HEK293T (cell line): Measurements from ENCODE around the gene ENTPD8.

Source experiments
- CTCF ChIA-PET: fragments of 350-600 bp; formaldehyde crosslinking; extraction: SDS; loops from one replicate; lab custom pipeline; 2021; ENCODE audit warnings: antibody characterized with exemption, inconsistent platforms; lab: Yijun Ruan, JAX
- POLR2A ChIA-PET: fragments of 350-600 bp; formaldehyde crosslinking; extraction: SDS; loops from one replicate; lab custom pipeline; 2020; ENCODE audit warnings: antibody characterized with exemption, inconsistent platforms; lab: Yijun Ruan, JAX
- DNase-seq: peaks from one replicate; pipeline ENCODE4 v3.0.0; 2012; ENCODE audit warnings: mixed read lengths; ENCODE audit errors: extremely low spot score
- ARNT ChIP-seq: fragments of 450-650 bp; IDR thresholded peaks from 2 replicates; pipeline ENCODE4 v1.6.1; 2017; ENCODE audit warnings: mild to moderate bottlenecking
- BHLHE40 ChIP-seq: fragments of 450-650 bp; IDR thresholded peaks from 2 replicates; pipeline ENCODE4 v1.6.1; 2016; ENCODE audit warnings: mild to moderate bottlenecking, moderate library complexity, borderline replicate concordance
- CTBP1 ChIP-seq: fragments of 450-650 bp; IDR thresholded peaks from 2 replicates; pipeline ENCODE4 v1.6.1; 2016; ENCODE audit warnings: borderline replicate concordance
- ELF4 ChIP-seq: fragments of 450-650 bp; IDR thresholded peaks from 2 replicates; pipeline ENCODE4 v1.6.1; 2017; ENCODE audit warnings: antibody characterized with exemption
- FOXA1 ChIP-seq: fragments of 450-650 bp; IDR thresholded peaks from 2 replicates; pipeline ENCODE4 v1.6.1; 2016; ENCODE audit warnings: mild to moderate bottlenecking
- FOXK2 ChIP-seq: fragments of 450-650 bp; IDR thresholded peaks from 2 replicates; pipeline ENCODE4 v1.6.1; 2016; ENCODE audit warnings: mild to moderate bottlenecking
- FOXM1 ChIP-seq: fragments of 450-650 bp; IDR thresholded peaks from 2 replicates; pipeline ENCODE4 v1.6.1; 2017; ENCODE audit warnings: mild to moderate bottlenecking, borderline replicate concordance
- HDGF ChIP-seq: fragments of 450-650 bp; IDR thresholded peaks from 2 replicates; pipeline ENCODE4 v1.6.1; 2017; ENCODE audit warnings: antibody characterized with exemption, borderline replicate concordance
- L3MBTL2 ChIP-seq: fragments of 450-650 bp; conservative IDR thresholded peaks from 2 replicates; pipeline ENCODE4 v1.6.1; 2016; ENCODE audit warnings: mild to moderate bottlenecking
- LEF1 ChIP-seq: fragments of 450-650 bp; IDR thresholded peaks from 2 replicates; pipeline ENCODE4 v1.6.1; 2017; ENCODE audit warnings: mild to moderate bottlenecking, borderline replicate concordance
- NFRKB ChIP-seq: fragments of 450-650 bp; IDR thresholded peaks from 2 replicates; pipeline ENCODE4 v1.6.1; 2016; ENCODE audit warnings: mild to moderate bottlenecking, moderate library complexity
- SP1 ChIP-seq: fragments of 450-650 bp; IDR thresholded peaks from 2 replicates; pipeline ENCODE4 v1.6.1; 2017
- SUZ12 ChIP-seq: fragments of 450-650 bp; IDR thresholded peaks from 2 replicates; pipeline ENCODE4 v1.6.1; 2016; ENCODE audit warnings: mild to moderate bottlenecking
- TARDBP ChIP-seq: fragments of 450-650 bp; IDR thresholded peaks from 2 replicates; pipeline ENCODE4 v1.6.1; 2016
- ZNF384 ChIP-seq: fragments of 450-650 bp; IDR thresholded peaks from 2 replicates; pipeline ENCODE4 v1.6.1; 2016
- TF ChIP-seq, protein P1 (sequence below): fragments of 450-650 bp; IDR thresholded peaks from 2 replicates; pipeline ENCODE4 v1.6.1; 2016

Gene ENTPD8

DNA sequence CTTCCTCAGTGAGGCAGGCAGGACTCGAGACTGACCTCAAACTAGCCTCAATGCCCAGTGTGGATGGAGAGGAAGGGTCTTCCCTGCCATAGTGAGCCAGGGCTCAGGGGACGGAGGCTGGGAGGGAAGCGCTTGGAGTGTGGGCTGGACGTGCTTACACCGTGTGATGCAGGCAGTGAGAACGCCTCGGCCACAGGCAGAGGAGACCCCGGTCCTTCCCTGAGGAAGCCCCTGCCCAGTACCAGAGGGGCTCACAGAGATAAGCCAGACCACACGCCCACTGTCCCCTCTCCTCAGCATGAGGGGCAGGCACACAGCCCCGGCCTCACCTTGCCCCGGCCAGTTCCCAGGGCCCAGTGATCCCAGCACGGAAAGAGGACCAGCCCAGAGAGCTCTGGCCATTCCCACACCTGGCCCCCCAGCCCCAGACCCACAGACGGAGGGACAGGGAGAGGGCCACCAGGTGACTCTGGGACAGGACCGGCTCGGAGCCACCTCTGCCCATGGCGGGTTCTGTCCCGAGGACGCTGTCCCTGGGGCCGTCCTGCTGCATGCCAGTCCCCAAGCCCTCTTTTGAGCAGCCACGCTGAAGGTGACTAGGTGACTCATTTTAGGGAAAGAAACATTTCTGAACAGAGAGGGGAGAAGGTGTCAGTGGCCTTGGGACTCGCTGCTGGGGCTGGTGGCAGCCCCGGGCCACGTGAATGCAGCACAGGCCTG is 24.0 kb upstream of the ENTPD8 start:
- ChIA-PET CTCF (no interaction called here), POLR2A (no interaction called here)
- DNase-seq = no peak
- TF ChIP-seq ARNT (no peak), LEF1 (no peak), HDGF (no peak), TARDBP (no peak), L3MBTL2 (no peak), FOXA1 (no peak), FOXM1 (no peak), ELF4 (no peak), BHLHE40 (no peak), CTBP1 (no peak), SUZ12 (no peak), NFRKB (no peak), FOXK2 (no peak), ZNF384 (no peak)
- TF ChIP-seq, protein P1, sequence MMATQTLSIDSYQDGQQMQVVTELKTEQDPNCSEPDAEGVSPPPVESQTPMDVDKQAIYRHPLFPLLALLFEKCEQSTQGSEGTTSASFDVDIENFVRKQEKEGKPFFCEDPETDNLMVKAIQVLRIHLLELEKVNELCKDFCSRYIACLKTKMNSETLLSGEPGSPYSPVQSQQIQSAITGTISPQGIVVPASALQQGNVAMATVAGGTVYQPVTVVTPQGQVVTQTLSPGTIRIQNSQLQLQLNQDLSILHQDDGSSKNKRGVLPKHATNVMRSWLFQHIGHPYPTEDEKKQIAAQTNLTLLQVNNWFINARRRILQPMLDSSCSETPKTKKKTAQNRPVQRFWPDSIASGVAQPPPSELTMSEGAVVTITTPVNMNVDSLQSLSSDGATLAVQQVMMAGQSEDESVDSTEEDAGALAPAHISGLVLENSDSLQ = no peak

DNA sequence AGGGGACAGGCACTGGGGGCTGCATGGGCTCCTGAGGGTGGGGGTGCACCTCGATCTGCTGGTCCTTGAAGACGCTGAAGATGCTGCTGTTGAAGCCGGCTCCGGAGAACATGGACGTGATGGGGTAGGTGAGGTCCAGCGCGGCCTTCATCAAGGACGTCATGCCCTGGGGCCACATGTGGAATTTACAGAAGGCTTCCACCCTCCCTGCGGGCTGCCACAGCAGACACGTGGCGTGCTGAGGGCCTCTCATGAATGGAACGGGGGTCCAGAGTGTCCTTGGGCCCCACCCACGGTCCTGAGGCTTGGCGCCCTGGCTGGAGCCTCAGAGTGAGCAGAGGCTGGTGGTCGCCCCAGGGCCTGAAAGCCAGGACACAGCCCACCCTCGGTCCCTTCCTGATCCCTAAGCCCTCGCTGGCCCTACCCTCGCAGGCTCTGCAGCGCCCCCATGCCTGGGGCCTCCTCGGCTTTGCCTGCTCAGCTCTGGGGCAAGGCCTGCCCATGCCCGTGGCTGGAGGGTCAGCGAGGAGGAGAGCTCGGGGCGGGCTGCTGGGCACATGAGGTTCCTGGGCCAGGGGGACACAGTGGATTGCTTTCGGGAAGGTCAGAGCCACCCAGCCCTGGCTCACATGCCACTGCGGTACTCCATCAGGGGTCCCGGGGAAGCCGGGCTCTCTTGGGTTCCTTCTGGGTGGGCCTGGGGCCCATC is 23.3 kb upstream of the ENTPD8 start:
- ChIA-PET CTCF (no interaction called here), POLR2A (no interaction called here)
- no peak for DNase-seq
- TF ChIP-seq SUZ12 = no peak
- TF ChIP-seq NFRKB = no peak
- TF ChIP-seq BHLHE40 = no peak
- no peak for TF ChIP-seq FOXA1
- no peak for TF ChIP-seq LEF1
- TF ChIP-seq L3MBTL2 = no peak
- no peak for TF ChIP-seq ZNF384

DNA sequence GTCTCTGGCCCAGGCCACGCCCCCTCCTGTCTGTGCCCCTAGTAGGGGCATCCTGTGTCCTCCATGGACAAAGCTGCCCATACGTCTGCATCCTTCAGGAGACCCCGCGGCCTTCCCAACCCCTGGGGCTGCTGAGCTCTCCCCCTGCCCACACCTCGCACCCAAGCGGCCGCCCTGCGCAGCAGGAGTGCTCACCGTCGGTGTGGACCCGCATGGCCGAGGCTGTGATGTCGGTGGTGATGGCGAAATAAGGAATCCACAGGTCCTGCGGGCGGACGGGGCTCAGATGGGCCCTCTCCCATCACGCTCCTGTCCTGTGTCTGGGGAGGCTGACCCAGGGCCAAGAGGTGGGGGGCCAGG is 22.8 kb upstream of the ENTPD8 start:
- CTCF ChIA-PET = no interaction called here
- no peak for DNase-seq
- no peak for TF ChIP-seq HDGF
- TF ChIP-seq FOXK2 = no peak
- no peak for TF ChIP-seq ZNF384
- TF ChIP-seq ELF4 = no peak
- TF ChIP-seq, protein P1 = no peak
- no peak for TF ChIP-seq L3MBTL2
- TF ChIP-seq SP1 = no peak
- no peak for TF ChIP-seq ARNT
- TF ChIP-seq FOXM1 = no peak
- no peak for TF ChIP-seq TARDBP
- no peak for TF ChIP-seq NFRKB
- TF ChIP-seq CTBP1 = no peak
- TF ChIP-seq LEF1 = no peak
- TF ChIP-seq SUZ12 = no peak
- TF ChIP-seq BHLHE40 = no peak
- no peak for TF ChIP-seq FOXA1
- POLR2A ChIA-PET = no interaction called here

DNA sequence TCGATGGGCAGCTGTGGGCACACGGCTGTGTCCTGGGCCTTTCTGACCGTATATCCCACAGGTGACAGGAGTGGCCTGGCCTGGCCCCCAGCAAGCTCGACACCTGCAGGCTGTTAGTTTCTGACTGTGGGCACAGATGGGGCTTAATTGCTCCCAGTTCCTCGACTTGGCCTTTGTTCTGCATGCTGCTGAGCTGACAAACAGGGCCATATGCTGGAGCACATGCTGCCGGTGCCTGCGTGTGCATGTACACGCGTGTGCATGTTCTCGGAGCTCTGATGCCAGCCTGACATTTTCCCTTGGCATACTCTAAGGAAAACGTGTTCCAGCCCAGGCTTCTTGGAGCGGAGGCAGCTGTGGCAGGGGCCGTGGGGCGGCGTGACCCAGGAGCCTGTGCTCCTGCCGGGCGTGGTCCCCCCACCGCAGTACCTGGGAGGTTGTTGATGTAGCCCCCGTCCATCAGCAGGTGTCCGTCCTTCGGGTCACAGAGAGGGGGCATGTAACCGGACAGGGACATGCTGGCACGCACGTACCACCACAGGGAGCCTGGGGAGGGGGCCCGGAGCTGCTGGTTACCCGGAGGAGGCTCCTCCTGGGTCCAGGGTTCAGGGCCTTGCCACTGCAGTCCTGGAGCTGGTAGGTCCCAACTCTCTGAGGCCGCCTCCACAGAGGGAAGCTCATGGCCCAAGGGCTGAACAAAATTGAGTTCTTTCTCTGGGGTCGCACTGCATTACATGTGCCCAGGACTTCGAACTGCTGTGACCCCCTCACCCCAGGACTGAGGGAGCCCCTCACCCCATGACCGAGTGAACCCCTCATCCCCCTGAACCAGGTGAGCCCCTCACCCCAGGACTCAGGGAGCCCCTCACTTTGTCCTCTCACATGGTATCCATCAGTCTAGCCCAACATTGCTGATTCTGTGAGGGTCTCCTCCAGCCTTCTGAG is 22.1 kb upstream of the ENTPD8 start:
- ChIA-PET POLR2A (no interaction called here), CTCF (no interaction called here)
- TF ChIP-seq FOXK2 = no peak
- no peak for TF ChIP-seq SP1
- no peak for TF ChIP-seq HDGF
- TF ChIP-seq ZNF384 = no peak
- no peak for TF ChIP-seq BHLHE40
- no peak for TF ChIP-seq NFRKB
- TF ChIP-seq ARNT = no peak
- no peak for TF ChIP-seq FOXM1
- no peak for TF ChIP-seq ELF4
- no peak for TF ChIP-seq CTBP1
- TF ChIP-seq L3MBTL2 = no peak
- no peak for TF ChIP-seq SUZ12
- TF ChIP-seq TARDBP = no peak
- TF ChIP-seq, protein P1 = no peak
- no peak for TF ChIP-seq LEF1
- no peak for TF ChIP-seq FOXA1
- DNase-seq = no peak

DNA sequence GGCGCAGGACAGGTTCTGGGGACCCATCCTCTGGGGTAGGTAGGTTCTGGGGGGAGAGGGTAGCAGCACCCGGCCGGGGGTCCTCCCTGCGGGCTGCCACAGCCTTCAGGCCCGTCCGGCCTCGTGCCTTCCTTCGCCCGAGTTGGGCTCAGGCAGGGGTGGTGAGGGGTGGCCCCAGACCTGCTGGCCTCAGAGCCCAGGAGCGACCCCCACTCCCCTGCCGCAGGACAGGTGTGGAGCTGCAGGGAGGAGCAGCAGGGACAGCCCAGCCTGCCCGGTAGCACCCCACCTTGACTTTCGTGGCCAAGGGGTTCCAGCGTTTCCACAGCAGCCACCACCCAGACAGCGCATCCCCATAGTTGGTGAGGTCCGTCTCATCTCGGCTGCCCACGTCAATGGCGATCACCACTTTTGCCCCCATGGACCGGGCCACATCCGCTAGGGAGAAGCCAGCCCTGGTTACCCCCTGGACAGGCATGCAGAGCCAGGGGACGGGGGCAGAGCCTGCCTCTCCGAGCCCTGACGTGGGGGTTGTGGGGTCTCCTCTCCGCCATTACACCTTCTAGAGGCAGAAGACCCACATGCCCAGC is 21.3 kb upstream of the ENTPD8 start:
- CTCF ChIA-PET = no interaction called here
- TF ChIP-seq LEF1 (no peak), HDGF (no peak), FOXM1 (no peak), ZNF384 (no peak), ARNT (no peak), FOXK2 (no peak), SP1 (no peak), NFRKB (no peak), FOXA1 (no peak), BHLHE40 (no peak)
- POLR2A ChIA-PET = no interaction called here
- no peak for DNase-seq
